K562 (cell line): ENCODE data around the gene SF3B1. TPM values are rescaled to one million over a fixed set of nuclear protein-coding genes. Genes with fewer than 3 reads are reported as not detected.

Experiments used
- ATAC-seq: fragments of 200-7000 bp; cut with Tn5 transposase; 3 replicates; pipeline ENCODE4 v1.9.1; 2020; ENCODE audit warnings: moderate library complexity
- BruUV-seq: library from RNA; stranded (reverse); fragments of 400-500 nt; replicated peaks from 2 replicates; lab custom pipeline; 2021; lab: Mats Ljungman, UMichigan
- CTCF ChIA-PET: fragments of 300-600 bp; formaldehyde crosslinking; extraction: SDS; loops from one replicate; lab custom pipeline; 2021; ENCODE audit warnings: low intra/inter-chr PET ratio; lab: Yijun Ruan, JAX
- POLR2A ChIA-PET: fragments of 300-600, 350-650 bp; sonication (Branson Sonifier 250); formaldehyde crosslinking; extraction: SDS; loops from one replicate; lab custom pipeline; 2021; ENCODE audit warnings: antibody characterized with exemption, inconsistent platforms; lab: Yijun Ruan, JAX
- DNase-seq, 4 experiments: peaks; one replicate each; pipeline versions ENCODE4 v3.0.0 to v3.0.0-alpha.2; 2011 to 2018; ENCODE audit warnings: low spot score in 3 of 4, mixed read lengths in 3 of 4; ENCODE audit errors: extremely low read depth in 1 of 4
- FAIRE-seq: peaks from 2 replicates; lab custom pipeline; 2011; peaks lifted over from hg19 to GRCh38; lab: Jason Lieb, UNC
- H2AFZ ChIP-seq: 2 replicates; pipeline ENCODE4 v1.6.0; 2011; ENCODE audit warnings: low read depth, low read length, control low read depth, inconsistent platforms
- H3K27ac ChIP-seq: fragments of 200-600 bp; 3 replicates; pipeline ENCODE4 v1.8.0; 2011; ENCODE audit warnings: low read depth, mild to moderate bottlenecking, control low read depth, inconsistent platforms, low read length, moderate library complexity, mixed read lengths; ENCODE audit errors: extremely low read depth
- H3K27me3 ChIP-seq, 2 experiments: fragments of 300-600 bp in 1 of 2; 2 replicates in 1 of 2; 3 replicates in 1 of 2; pipeline versions ENCODE4 v1.6.0 to v1.8.0; 2011; ENCODE audit warnings: inconsistent platforms in 2 of 2, low read length in 2 of 2, mild to moderate bottlenecking in 1 of 2, mixed read lengths in 1 of 2, moderate library complexity in 1 of 2; ENCODE audit not compliant: control insufficient read depth in 2 of 2, insufficient read depth in 2 of 2
- H3K36me3 ChIP-seq: fragments of 300-600 bp; 3 replicates; pipeline ENCODE4 v1.8.0; 2011; ENCODE audit warnings: mild to moderate bottlenecking, low read length, inconsistent platforms; ENCODE audit not compliant: control insufficient read depth, insufficient read depth
- H3K4me1 ChIP-seq, 2 experiments: fragments of 200-600 bp in 1 of 2; replicated peaks in 1 of 2; 2 replicates in 1 of 2; 3 replicates in 1 of 2; pipeline versions ENCODE4 v1.5.1 to v1.8.0; 2011; ENCODE audit warnings: inconsistent platforms in 2 of 2, low read length in 2 of 2, mild to moderate bottlenecking in 1 of 2, mixed read lengths in 1 of 2, moderate library complexity in 1 of 2; ENCODE audit not compliant: control insufficient read depth in 2 of 2, insufficient read depth in 2 of 2
- H3K4me2 ChIP-seq: 2 replicates; pipeline ENCODE4 v1.6.1; 2011; ENCODE audit warnings: low read length, control low read depth, inconsistent platforms, mixed read lengths; ENCODE audit not compliant: insufficient read depth
- H3K4me3 ChIP-seq: fragments of 200-600 bp; sonication (generic), shearing (Covaris generic); 2 replicates; pipeline ENCODE4 v1.5.1; 2016; ENCODE audit warnings: control low read depth, inconsistent platforms
- H3K79me2 ChIP-seq: fragments of 200-600 bp; 3 replicates; pipeline ENCODE4 v1.8.0; 2011; ENCODE audit warnings: low read length, inconsistent platforms; ENCODE audit not compliant: control insufficient read depth, insufficient read depth
- H3K9ac ChIP-seq, 2 experiments: 2 replicates each; pipeline versions ENCODE4 v1.6.0 to v1.6.1; 2011; ENCODE audit warnings: low read depth in 2 of 2, low read length in 2 of 2, control low read depth in 1 of 2, inconsistent platforms in 1 of 2, mild to moderate bottlenecking in 1 of 2, mixed read lengths in 1 of 2; ENCODE audit not compliant: insufficient read depth in 1 of 2
- H3K9me1 ChIP-seq: one replicate; pipeline ENCODE4 v1.6.0; 2011; ENCODE audit warnings: inconsistent platforms, mild to moderate bottlenecking, low read length, moderate library complexity; ENCODE audit not compliant: control insufficient read depth, insufficient read depth
- H3K9me3 ChIP-seq: replicated peaks from 2 replicates; pipeline ENCODE4 v1.5.1; 2011; ENCODE audit warnings: low read depth, low read length, inconsistent platforms; ENCODE audit not compliant: control insufficient read depth, insufficient read depth
- H4K20me1 ChIP-seq: replicated peaks from 2 replicates; pipeline ENCODE4 v1.6.1; 2011; ENCODE audit warnings: low read length, inconsistent platforms, mixed read lengths; ENCODE audit not compliant: control insufficient read depth, insufficient read depth
- HDGF ChIP-seq: fragments of 450-650 bp; IDR thresholded peaks from 2 replicates; pipeline ENCODE4 v1.6.1; 2016
- NFIC ChIP-seq: fragments of 450-650 bp; IDR thresholded peaks from 2 replicates; pipeline ENCODE4 v1.6.1; 2017; ENCODE audit warnings: mild to moderate bottlenecking, inconsistent platforms
- NR1H2 ChIP-seq: sonication (generic); formaldehyde crosslinking; IDR thresholded peaks from 2 replicates; pipeline ENCODE4 v1.4.0; 2020; ENCODE audit warnings: mild to moderate bottlenecking, missing genetic modification reagents
- SOX6 ChIP-seq: fragments of 450-650 bp; IDR thresholded peaks from 2 replicates; pipeline ENCODE4 v1.6.1; 2014; ENCODE audit warnings: mild to moderate bottlenecking
- SRSF1 ChIP-seq: fragments of 200-400 bp; formaldehyde crosslinking; IDR thresholded peaks from 2 replicates; pipeline ENCODE4 v1.6.1; 2017; ENCODE audit warnings: mild to moderate bottlenecking, low read depth, low read length, moderate library complexity
- WGBS: fragments of 100-300 bp; shearing (Covaris generic); methylation state at CpG from one replicate; pipeline ENCODE4 v1.1.6; 2016; ENCODE audit warnings: low coverage, mixed read lengths; ENCODE audit not compliant: insufficient coverage; ENCODE audit errors: missing lambda C conversion rate; 5-methylcytosine and 5-hydroxymethylcytosine counted together
- in situ Hi-C: fragments of 300-500 bp; cut with MboI; formaldehyde crosslinking; loops from 4 replicates; pipeline ENCODE4 v1.15.0; 2018; ENCODE audit warnings: inconsistent platforms, mixed read lengths
- intact Hi-C: fragments of 100-400 bp; cut with micrococcal nuclease; formaldehyde crosslinking; loops from 2 replicates; pipeline ENCODE4 v1.14.2; 2022
- polyA plus RNA-seq, 8 experiments: library from polyadenylated mRNA; depleted of rRNA in 4 of 8; stranded (reverse) in 5 of 8; unstranded in 3 of 8; fragments of >200 nt; fragmentation: Nextera tagmentation in 2 of 8; fragmentation: Illumina TruSeq in 1 of 8; extraction: Ambion mirVana in 2 of 8; extraction: Trizol in 1 of 8; gene quantifications; 2 replicates each; pipeline versions ENCODE4 v1.2.1 to v1.2.3, GENCODE V29; 2011 to 2014; ENCODE audit warnings: inconsistent platforms in 1 of 8, missing spikeins in 1 of 8
- total RNA-seq, 7 experiments: library from RNA; depleted of rRNA in 6 of 7; stranded (reverse); fragments of >200 nt in 6 of 7; fragmentation: Illumina TruSeq in 2 of 7; extraction: Trizol in 2 of 7; gene quantifications; 2 replicates each; pipeline versions ENCODE4 v1.2.1 to v1.2.3, GENCODE V29; 2011 to 2021; ENCODE audit warnings: low replicate concordance in 1 of 7
- TF ChIP-seq, protein P1 (sequence below), 2 experiments: fragments of 450-650 bp; formaldehyde crosslinking in 1 of 2; IDR thresholded peaks; 2 replicates each; pipeline versions ENCODE4 v1.4.0 to v1.6.1; 2014 to 2020; ENCODE audit warnings: mild to moderate bottlenecking in 2 of 2, borderline replicate concordance in 1 of 2, low read depth in 1 of 2
- TF ChIP-seq, protein P2 (sequence below): sonication (generic); formaldehyde crosslinking; IDR thresholded peaks from 2 replicates; pipeline ENCODE4 v1.8.1; 2023; ENCODE audit warnings: mild to moderate bottlenecking, missing genetic modification reagents
- TF ChIP-seq, protein P3 (sequence below): fragments of 450-650 bp; IDR thresholded peaks from 2 replicates; pipeline ENCODE4 v1.6.1; 2016
- TF ChIP-seq, protein P4 (sequence below), 2 experiments: fragments of 450-650 bp; IDR thresholded peaks; 2 replicates each; pipeline ENCODE4 v1.6.1; 2016

Gene SF3B1
- total and polyA plus RNA-seq, 9 of the 15 experiments (the other 6 are each of a cell fraction or from before 2014, with no cell fraction given), result 96.2 to 377 (median 177) TPM

DNA sequence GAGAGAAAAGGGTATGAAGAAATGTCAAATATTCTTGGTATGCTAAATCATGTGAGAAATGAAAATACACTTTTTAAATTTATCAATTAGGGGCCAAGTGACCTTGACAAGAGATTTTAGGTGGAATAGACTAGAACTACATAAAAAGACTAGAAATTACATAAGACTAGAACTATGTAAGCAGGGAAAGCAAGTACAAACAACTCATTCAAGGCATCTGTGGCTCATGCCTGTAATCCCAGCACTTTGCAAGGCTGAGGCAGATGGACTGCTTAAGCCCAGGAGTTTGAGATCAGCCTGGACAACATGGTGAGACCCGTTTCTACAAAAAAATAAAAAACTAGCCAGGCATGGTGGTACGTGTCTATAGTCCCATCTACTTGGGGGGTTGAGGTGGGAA, 20.3 kb downstream of the SF3B1 start:
- POLR2A ChIA-PET, result interaction anchor here (0.7 to 1.3 kb wide), 2 partner anchors 35 to 85 kb away, joined by 3 to 4 read pairs; partner anchors contain the start of genes HSPD1 and HSPE1
- Histone ChIP-seq H2AFZ (no peak overlapping the region), H3K9ac (no peak overlapping the region), H3K79me2 (peaks cover 12% of the 10 kb centered on the region; the same call in 2 of the 3 replicates), H3K27me3 (no peaks in the 10 kb centered on the region), H3K9me1 (no peaks in the 10 kb centered on the region), H3K4me2 (no peak overlapping the region), H3K36me3 (peaks cover 83% of the 10 kb centered on the region), H3K9me3 (no peaks in the 10 kb centered on the region), H3K27ac (no peak overlapping the region), H3K4me1 (no peaks in the 10 kb centered on the region), H4K20me1 (no peaks in the 10 kb centered on the region), H3K4me3 (no peak overlapping the region)
- no peak for ATAC-seq
- BruUV-seq, result no TSS peak
- CTCF ChIA-PET, result no interaction called here
- 83% methylated on average over 2 of the region's 2 CpGs for WGBS
- FAIRE-seq, result peak; percentile 29
- DNase-seq, result no peak
- in situ Hi-C loops (no loop called here), intact Hi-C loops (no loop called here)
- TF ChIP-seq SOX6 (no peak), NR1H2 (CRISPR knock-in tag) (no peak), HDGF (no peak), NFIC (no peak), SRSF1 (no peak)
- TF ChIP-seq, protein P1, sequence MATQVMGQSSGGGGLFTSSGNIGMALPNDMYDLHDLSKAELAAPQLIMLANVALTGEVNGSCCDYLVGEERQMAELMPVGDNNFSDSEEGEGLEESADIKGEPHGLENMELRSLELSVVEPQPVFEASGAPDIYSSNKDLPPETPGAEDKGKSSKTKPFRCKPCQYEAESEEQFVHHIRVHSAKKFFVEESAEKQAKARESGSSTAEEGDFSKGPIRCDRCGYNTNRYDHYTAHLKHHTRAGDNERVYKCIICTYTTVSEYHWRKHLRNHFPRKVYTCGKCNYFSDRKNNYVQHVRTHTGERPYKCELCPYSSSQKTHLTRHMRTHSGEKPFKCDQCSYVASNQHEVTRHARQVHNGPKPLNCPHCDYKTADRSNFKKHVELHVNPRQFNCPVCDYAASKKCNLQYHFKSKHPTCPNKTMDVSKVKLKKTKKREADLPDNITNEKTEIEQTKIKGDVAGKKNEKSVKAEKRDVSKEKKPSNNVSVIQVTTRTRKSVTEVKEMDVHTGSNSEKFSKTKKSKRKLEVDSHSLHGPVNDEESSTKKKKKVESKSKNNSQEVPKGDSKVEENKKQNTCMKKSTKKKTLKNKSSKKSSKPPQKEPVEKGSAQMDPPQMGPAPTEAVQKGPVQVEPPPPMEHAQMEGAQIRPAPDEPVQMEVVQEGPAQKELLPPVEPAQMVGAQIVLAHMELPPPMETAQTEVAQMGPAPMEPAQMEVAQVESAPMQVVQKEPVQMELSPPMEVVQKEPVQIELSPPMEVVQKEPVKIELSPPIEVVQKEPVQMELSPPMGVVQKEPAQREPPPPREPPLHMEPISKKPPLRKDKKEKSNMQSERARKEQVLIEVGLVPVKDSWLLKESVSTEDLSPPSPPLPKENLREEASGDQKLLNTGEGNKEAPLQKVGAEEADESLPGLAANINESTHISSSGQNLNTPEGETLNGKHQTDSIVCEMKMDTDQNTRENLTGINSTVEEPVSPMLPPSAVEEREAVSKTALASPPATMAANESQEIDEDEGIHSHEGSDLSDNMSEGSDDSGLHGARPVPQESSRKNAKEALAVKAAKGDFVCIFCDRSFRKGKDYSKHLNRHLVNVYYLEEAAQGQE (IDR thresholded peaks at IDR 0.05; ENCODE audit: borderline replicate concordance), result no peak
- TF ChIP-seq, protein P1 (CRISPR knock-in tag; IDR thresholded peaks at IDR 0.05; ENCODE audit: low read depth), result no peak
- TF ChIP-seq, protein P2, sequence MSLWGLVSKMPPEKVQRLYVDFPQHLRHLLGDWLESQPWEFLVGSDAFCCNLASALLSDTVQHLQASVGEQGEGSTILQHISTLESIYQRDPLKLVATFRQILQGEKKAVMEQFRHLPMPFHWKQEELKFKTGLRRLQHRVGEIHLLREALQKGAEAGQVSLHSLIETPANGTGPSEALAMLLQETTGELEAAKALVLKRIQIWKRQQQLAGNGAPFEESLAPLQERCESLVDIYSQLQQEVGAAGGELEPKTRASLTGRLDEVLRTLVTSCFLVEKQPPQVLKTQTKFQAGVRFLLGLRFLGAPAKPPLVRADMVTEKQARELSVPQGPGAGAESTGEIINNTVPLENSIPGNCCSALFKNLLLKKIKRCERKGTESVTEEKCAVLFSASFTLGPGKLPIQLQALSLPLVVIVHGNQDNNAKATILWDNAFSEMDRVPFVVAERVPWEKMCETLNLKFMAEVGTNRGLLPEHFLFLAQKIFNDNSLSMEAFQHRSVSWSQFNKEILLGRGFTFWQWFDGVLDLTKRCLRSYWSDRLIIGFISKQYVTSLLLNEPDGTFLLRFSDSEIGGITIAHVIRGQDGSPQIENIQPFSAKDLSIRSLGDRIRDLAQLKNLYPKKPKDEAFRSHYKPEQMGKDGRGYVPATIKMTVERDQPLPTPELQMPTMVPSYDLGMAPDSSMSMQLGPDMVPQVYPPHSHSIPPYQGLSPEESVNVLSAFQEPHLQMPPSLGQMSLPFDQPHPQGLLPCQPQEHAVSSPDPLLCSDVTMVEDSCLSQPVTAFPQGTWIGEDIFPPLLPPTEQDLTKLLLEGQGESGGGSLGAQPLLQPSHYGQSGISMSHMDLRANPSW (CRISPR knock-in tag), result no peak
- TF ChIP-seq, protein P3, sequence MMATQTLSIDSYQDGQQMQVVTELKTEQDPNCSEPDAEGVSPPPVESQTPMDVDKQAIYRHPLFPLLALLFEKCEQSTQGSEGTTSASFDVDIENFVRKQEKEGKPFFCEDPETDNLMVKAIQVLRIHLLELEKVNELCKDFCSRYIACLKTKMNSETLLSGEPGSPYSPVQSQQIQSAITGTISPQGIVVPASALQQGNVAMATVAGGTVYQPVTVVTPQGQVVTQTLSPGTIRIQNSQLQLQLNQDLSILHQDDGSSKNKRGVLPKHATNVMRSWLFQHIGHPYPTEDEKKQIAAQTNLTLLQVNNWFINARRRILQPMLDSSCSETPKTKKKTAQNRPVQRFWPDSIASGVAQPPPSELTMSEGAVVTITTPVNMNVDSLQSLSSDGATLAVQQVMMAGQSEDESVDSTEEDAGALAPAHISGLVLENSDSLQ, result no peak
- TF ChIP-seq, protein P4, sequence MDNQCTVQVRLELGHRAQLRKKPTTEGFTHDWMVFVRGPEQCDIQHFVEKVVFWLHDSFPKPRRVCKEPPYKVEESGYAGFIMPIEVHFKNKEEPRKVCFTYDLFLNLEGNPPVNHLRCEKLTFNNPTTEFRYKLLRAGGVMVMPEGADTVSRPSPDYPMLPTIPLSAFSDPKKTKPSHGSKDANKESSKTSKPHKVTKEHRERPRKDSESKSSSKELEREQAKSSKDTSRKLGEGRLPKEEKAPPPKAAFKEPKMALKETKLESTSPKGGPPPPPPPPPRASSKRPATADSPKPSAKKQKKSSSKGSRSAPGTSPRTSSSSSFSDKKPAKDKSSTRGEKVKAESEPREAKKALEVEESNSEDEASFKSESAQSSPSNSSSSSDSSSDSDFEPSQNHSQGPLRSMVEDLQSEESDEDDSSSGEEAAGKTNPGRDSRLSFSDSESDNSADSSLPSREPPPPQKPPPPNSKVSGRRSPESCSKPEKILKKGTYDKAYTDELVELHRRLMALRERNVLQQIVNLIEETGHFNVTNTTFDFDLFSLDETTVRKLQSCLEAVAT (IDR thresholded peaks at IDR 0.05), result no peak
